Stimulated activated CD8-positive, alpha-beta memory T cell treated with anti-CD3 and anti-CD28 coated beads, Interleukin-12 subunit alpha, Interleukin-12 subunit beta, amount 100 ng/mL, for 24 hours (primary cell): Measurements from ENCODE around the gene PRRX1.

Experiments used
- DNase-seq: peaks from one replicate; pipeline ENCODE4 v3.0.0-alpha.2; 2020; ENCODE audit errors: extremely low read depth

Gene PRRX1

DNA sequence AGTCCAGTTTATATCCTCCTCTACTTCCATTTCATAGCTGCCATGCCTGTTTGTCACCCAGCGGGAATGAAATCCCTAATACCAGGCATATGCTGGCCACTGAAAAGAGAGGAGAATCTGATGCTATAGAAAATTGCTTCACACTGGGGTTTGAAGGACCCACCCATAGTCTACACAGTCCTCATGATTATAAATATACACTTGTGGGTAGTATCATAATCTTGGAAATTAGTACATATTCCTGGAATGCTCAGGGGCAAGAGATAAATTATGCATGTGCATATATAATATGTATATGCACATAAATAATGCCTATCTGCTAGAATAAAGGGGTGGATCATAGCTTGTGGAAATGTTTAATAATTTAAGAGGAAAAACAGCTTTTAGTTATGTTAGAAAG is 105.8 kb downstream of the PRRX1 start:
- DNase-seq = no peak

DNA sequence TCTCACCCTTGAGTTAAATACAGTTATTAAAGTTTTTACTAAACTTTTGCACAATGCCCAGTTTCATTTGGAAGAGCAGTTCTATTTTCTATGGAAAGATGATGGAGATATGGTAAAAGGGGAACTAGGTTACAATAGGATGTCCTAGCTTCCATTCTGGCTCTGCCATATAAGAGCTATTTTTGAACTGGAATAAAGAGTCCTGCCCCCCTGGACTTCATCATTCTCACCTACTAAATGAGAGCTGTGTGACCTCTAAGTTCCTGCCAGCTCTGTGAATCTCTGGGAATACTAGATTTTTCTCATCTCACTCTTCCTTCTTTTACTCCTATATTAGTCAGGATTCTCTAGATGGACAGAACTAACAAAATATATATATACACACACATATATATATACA is 106.3 kb downstream of the PRRX1 start:
- DNase-seq = no peak

DNA sequence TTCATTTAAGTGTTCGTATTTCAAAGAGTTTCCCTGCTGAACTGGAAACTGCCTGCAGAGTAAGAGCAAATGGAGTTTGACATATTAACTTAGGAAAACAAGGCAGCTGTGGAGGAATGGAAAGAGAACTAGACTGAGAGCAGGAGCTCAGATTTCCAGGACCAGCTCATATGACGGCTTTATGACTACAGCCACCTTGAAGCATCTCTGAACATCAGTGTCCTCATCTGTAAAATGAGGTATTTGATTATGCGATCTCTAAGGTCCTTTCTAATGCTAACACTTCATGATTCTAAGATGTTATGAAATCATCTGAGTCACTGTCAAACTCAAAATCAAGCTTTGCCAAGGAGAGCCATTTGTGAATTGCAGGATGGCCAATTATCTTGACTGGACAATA is 112.3 kb downstream of the PRRX1 start:
- no peak for DNase-seq

DNA sequence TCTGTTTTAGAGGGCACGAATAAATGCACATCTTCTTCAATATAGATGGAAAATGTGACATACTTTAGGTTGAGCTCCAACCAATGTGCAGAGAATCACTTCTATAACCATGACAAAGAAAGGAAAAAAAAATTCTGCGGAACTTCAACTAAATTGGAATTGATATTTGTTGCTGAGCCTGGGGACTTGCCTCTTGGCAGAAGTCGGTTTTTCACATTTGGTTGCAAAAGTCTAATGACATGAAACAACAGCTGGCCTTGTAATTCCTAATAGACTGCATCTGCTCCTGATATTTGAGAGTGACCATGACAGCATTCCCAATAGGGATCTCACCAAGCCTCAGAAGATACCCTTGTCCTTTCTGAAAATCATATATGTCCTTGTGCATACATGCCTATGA is 112.8 kb downstream of the PRRX1 start:
- no peak for DNase-seq
